Measurements from ENCODE around the gene HIPK2.

The HIPK2 gene

DNA sequence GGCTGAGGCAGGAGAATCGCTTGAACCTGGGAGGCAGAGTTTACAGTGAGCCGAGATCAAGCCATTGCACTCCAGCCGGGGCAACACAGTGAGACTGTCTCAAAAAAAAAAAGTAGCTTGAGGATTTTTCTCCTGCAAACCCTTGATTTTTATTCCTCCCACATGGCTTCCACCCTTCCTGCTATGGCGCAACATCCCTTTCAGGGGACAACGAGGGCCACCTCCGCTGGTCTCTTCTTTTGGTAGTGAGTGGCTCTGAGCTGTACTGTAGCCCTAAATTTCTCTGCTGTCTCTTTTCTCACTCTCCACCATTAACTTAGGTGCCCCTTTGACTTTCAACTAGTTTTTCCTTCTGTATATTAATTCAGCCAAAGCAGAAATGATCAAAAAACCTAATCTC, 113.4 kb downstream of the HIPK2 start:
- Histone ChIP-seq H3K9ac (ENCODE audit: low read depth, low read length) (no peak overlapping the region), H3K4me1 (ENCODE audit: insufficient read depth, low read length) (peaks cover 21% of the 10 kb centered on the region; the same call in 1 of the 2 replicates), H3K27me3 (ENCODE audit: insufficient read depth, low read length) (no peaks in the 10 kb centered on the region), H3K27ac (ENCODE audit: low read depth, low read length) (no peak overlapping the region), H3K36me3 (ENCODE audit: insufficient read depth, low read length) (no peaks in the 10 kb centered on the region), H3K4me3 (ENCODE audit: low read length) (no peak overlapping the region), H3K9me3 (ENCODE audit: insufficient read depth, low read depth, low read length) (no peaks in the 10 kb centered on the region)
- 98% methylated on average over 6 of the region's 6 CpGs for WGBS

DNA sequence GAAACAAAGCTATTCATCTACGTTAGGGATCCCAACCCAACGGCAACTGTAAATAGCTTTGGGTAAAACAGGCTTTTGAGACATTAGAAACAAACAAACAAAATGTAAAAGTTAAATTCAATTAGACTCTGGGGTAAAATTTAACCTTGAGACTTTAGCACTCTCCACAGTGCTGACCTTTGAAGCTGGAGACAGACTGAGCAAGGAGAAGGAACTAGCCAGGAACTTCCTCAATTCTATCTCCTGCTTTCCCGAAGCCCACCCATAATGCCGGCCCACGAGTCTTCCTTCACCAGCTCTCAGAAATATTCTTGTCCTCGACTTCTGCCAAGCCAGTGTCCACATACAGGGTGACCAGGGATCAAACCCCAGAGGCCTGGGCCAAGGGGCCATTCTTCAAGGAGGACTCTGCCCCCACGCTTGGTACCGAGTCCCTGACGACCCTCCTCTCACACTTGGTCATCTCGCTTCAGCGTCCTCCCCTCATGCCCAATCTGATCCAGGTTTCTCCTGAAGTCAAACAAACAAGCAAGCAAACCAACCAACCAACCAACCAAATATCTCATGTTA, 114.1 kb downstream of the HIPK2 start:
- Histone ChIP-seq H3K9me3 (ENCODE audit: insufficient read depth, low read depth, low read length) (no peaks in the 10 kb centered on the region), H3K9ac (ENCODE audit: low read depth, low read length) (no peak overlapping the region), H3K4me1 (ENCODE audit: insufficient read depth, low read length) (peaks cover 27% of the 10 kb centered on the region; the same call in 1 of the 2 replicates), H3K27me3 (ENCODE audit: insufficient read depth, low read length) (no peaks in the 10 kb centered on the region), H3K27ac (ENCODE audit: low read depth, low read length) (no peak overlapping the region), H3K4me3 (ENCODE audit: low read length) (no peak overlapping the region), H3K36me3 (ENCODE audit: insufficient read depth, low read length) (no peaks in the 10 kb centered on the region)
- 93% methylated on average over 10 of the region's 11 CpGs for WGBS

DNA sequence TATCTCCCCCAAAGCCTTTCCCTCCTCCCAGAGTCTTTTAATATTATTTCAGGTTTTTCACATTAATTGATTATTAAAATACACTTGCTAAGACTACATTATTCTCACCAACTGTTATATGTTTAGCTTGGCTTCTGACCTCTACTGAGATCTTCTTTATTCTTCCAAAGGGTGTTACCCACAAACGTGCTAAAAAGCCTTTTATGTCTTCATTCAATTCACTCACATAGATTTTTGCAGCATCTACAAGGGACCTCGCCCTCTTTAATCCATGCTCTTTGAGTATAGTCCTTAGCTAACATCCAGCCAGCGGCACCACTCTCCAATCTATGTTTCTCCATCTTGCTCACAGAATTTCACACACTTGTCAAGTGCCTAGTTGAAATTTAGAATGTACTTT, 115.9 kb downstream of the HIPK2 start:
- Histone ChIP-seq H3K9ac (ENCODE audit: low read depth, low read length) (no peak overlapping the region), H3K36me3 (ENCODE audit: insufficient read depth, low read length) (no peaks in the 10 kb centered on the region), H3K27me3 (ENCODE audit: insufficient read depth, low read length) (no peaks in the 10 kb centered on the region), H3K27ac (ENCODE audit: low read depth, low read length) (no peak overlapping the region), H3K9me3 (ENCODE audit: insufficient read depth, low read depth, low read length) (no peaks in the 10 kb centered on the region), H3K4me3 (ENCODE audit: low read length) (no peak overlapping the region), H3K4me1 (ENCODE audit: insufficient read depth, low read length) (peaks cover 31% of the 10 kb centered on the region; the same call in 1 of the 2 replicates)
- WGBS = 86% methylated on average over 3 of the region's 3 CpGs

DNA sequence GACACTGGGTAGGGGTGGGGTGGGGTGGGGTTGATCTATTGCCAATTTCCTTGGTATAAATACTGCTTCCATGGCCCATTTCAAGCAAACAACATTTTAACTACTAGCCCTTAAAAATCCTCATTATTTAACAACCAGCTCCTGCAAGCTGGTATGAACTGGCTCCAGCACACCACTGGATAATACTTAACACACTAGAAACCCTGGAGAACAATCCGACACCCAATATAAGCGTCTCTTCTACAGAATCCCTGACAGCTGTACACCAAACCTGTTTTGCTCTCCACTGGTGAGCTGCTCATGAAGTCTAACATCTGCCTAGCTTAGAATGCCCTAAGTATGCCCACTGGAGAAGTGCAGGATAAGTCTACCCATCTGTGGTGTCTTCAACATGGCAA, 116.8 kb downstream of the HIPK2 start:
- Histone ChIP-seq H3K4me3 (ENCODE audit: low read length) (no peak overlapping the region), H3K4me1 (ENCODE audit: insufficient read depth, low read length) (peaks cover 31% of the 10 kb centered on the region; the same call in 1 of the 2 replicates), H3K27me3 (ENCODE audit: insufficient read depth, low read length) (no peaks in the 10 kb centered on the region), H3K9ac (ENCODE audit: low read depth, low read length) (no peak overlapping the region), H3K9me3 (ENCODE audit: insufficient read depth, low read depth, low read length) (no peaks in the 10 kb centered on the region), H3K27ac (ENCODE audit: low read depth, low read length) (no peak overlapping the region), H3K36me3 (ENCODE audit: insufficient read depth, low read length) (no peaks in the 10 kb centered on the region)
- 99% methylated on average over 2 of the region's 2 CpGs for whole genome bisulfite sequencing

DNA sequence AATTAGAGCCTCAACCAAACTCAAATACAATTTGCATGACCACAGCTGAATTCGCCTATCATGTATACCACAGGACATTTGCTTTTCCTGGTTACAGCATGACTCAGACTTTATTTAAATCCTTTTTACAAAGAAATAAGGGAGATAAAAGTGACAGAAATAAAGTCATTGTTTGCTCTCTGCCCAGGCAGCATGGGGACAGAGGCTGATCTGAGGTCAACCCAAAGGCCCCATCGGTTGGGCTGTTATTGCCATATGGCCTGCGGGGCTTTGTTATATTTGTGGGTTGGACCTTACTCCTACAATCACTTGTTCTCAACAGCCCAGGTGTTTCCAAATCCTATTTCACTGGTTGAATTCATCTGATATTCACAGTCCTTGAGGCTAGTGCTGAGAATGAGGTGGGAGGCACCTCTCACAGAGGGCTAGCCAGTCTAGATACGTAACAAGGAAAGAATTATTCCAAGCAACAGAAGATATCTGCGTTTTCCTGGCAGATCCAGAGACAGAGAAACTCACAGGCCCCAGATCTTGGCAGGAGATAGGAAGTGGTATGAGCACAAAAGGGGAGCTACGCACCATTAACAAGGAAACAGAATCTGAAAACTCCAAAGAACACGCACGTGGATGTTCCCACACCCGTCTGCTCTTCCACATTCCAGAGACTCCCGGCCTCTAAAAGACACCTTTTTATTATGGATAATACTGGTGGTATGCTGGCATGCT, 117.3 kb downstream of the HIPK2 start:
- H3K9me3 ChIP-seq (ENCODE audit: insufficient read depth, low read depth, low read length) = no peaks in the 10 kb centered on the region
- peaks cover 31% of the 10 kb centered on the region; the same call in 1 of the 2 replicates for H3K4me1 ChIP-seq (ENCODE audit: insufficient read depth, low read length)
- H3K9ac ChIP-seq (ENCODE audit: low read depth, low read length) = no peak overlapping the region
- peak overlapping the region; percentile 75; the same call in 1 of the 2 replicates for H3K27ac ChIP-seq (ENCODE audit: low read depth, low read length)
- no peak overlapping the region for H3K4me3 ChIP-seq (ENCODE audit: low read length)
- WGBS = 64% methylated on average over 7 of the region's 10 CpGs
- H3K36me3 ChIP-seq (ENCODE audit: insufficient read depth, low read length) = no peaks in the 10 kb centered on the region
- no peaks in the 10 kb centered on the region for H3K27me3 ChIP-seq (ENCODE audit: insufficient read depth, low read length)

DNA sequence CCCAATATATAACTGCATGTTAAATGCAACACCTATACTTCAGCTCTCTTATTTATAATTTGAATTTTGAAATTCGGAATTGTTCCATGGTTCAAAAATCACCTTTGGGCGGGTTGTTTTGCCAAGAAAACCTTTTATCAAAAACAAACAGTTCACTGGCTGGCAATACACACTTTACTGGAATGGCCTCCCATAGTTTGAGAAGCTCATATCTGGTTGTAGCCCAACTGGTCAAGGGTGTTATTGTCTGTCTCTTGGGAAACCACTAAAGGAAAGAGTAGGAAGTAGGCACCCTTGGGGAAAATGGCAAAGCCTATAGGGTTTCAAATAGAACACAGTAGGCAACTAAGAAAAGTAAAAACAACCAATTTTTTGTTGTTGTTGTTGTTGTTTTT, 117.9 kb downstream of the HIPK2 start:
- Histone ChIP-seq H3K36me3 (ENCODE audit: insufficient read depth, low read length) (no peaks in the 10 kb centered on the region), H3K9me3 (ENCODE audit: insufficient read depth, low read depth, low read length) (no peaks in the 10 kb centered on the region), H3K4me1 (ENCODE audit: insufficient read depth, low read length) (peaks cover 31% of the 10 kb centered on the region; the same call in 1 of the 2 replicates), H3K4me3 (ENCODE audit: low read length) (no peak overlapping the region), H3K27ac (ENCODE audit: low read depth, low read length) (no peak overlapping the region), H3K27me3 (ENCODE audit: insufficient read depth, low read length) (no peaks in the 10 kb centered on the region), H3K9ac (ENCODE audit: low read depth, low read length) (no peak overlapping the region)
- 93% methylated on average over 2 of the region's 2 CpGs for WGBS

DNA sequence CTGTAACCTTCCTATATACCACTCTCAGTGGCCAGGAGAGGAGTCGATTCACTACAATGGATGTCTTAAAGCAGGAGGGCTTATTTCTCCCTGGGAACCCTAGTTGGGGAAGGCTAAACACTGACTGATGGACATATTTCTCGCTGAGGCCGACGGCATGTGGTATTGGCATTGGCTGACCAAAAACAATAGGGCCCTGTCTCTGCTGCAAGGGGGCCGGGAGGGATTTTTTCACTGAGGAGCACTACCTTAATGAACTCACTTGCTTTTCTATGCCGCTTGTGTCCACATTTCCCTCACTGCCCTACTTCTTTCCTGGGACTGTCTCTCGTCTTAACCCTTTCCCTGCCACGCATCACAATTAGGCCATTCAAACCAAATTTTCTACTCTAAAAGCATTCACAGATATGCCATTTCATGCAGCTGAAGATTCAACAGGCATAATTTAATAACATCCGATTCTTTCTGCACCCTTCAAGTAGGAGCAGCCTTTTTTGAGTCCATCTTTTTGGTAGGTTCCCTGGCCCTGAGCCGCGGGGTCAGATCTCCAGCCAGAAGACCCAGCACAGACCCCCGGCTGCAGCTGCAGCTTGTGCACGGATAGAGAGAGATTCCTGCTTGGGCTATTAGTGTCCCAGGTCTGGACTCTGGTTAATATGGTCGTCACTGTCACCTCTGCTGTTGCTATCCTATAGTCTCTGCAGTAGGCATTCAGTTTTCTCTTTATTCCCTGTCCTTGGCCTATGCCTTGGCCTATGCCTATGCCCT, 118.7 kb downstream of the HIPK2 start:
- no peaks in the 10 kb centered on the region for H3K36me3 ChIP-seq (ENCODE audit: insufficient read depth, low read length)
- H3K4me3 ChIP-seq (ENCODE audit: low read length) = no peak overlapping the region
- H3K4me1 ChIP-seq (ENCODE audit: insufficient read depth, low read length) = peaks cover 31% of the 10 kb centered on the region; the same call in 1 of the 2 replicates
- H3K9ac ChIP-seq (ENCODE audit: low read depth, low read length) = no peak overlapping the region
- no peak overlapping the region for H3K27ac ChIP-seq (ENCODE audit: low read depth, low read length)
- WGBS = 64% methylated on average over 14 of the region's 14 CpGs
- no peaks in the 10 kb centered on the region for H3K27me3 ChIP-seq (ENCODE audit: insufficient read depth, low read length)
- H3K9me3 ChIP-seq (ENCODE audit: insufficient read depth, low read depth, low read length) = no peaks in the 10 kb centered on the region

DNA sequence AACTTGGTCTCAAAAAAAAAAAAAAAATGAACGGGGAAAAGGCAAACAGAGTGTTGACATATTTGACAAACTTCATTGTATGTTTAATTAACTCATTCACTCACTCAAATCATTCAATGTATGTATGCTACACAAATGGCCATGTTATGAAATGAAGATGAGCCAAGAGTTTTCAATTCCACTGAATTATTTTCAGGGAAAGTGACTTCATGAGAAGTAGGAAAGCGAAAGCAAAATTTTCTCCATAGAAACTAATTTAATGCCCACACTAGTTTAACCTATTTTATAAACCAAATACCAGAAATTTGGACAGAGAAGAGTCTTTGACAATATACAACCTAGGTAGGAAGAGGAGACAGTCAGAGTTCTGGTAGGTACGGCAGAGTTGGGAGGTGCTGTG, 119.5 kb downstream of the HIPK2 start:
- whole genome bisulfite sequencing = 100% methylated on average over 1 of the region's 3 CpGs
- Histone ChIP-seq H3K27ac (ENCODE audit: low read depth, low read length) (no peak overlapping the region), H3K9me3 (ENCODE audit: insufficient read depth, low read depth, low read length) (no peaks in the 10 kb centered on the region), H3K36me3 (ENCODE audit: insufficient read depth, low read length) (no peaks in the 10 kb centered on the region), H3K27me3 (ENCODE audit: insufficient read depth, low read length) (no peaks in the 10 kb centered on the region), H3K4me3 (ENCODE audit: low read length) (no peak overlapping the region), H3K4me1 (ENCODE audit: insufficient read depth, low read length) (peaks cover 31% of the 10 kb centered on the region; the same call in 1 of the 2 replicates), H3K9ac (ENCODE audit: low read depth, low read length) (no peak overlapping the region)

DNA sequence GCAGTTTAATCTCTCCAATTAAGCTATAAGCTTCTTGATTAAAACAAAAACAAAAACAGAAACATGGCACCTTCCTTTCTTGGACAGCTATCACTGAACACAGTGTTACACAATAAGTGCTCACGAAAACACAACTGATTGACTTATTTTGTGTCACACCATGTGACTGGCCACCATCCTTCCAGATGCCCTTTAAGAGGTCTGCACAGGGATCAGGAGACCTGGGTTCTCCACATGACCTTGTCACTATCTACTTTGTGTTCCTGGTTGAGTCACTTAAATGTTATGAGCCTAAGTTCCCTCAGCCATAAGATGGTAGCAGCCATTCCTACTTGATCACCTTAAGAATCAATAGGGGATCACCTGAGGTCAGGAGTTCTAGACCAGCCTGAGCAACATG, 120.1 kb downstream of the HIPK2 start:
- H3K27me3 ChIP-seq (ENCODE audit: insufficient read depth, low read length) = no peaks in the 10 kb centered on the region
- no peak overlapping the region for H3K4me3 ChIP-seq (ENCODE audit: low read length)
- no peaks in the 10 kb centered on the region for H3K36me3 ChIP-seq (ENCODE audit: insufficient read depth, low read length)
- H3K9me3 ChIP-seq (ENCODE audit: insufficient read depth, low read depth, low read length) = no peaks in the 10 kb centered on the region
- H3K27ac ChIP-seq (ENCODE audit: low read depth, low read length) = no peak overlapping the region
- WGBS = 89% methylated on average over 1 of the region's 1 CpG
- no peak overlapping the region for H3K9ac ChIP-seq (ENCODE audit: low read depth, low read length)
- H3K4me1 ChIP-seq (ENCODE audit: insufficient read depth, low read length) = peaks cover 31% of the 10 kb centered on the region; the same call in 1 of the 2 replicates

DNA sequence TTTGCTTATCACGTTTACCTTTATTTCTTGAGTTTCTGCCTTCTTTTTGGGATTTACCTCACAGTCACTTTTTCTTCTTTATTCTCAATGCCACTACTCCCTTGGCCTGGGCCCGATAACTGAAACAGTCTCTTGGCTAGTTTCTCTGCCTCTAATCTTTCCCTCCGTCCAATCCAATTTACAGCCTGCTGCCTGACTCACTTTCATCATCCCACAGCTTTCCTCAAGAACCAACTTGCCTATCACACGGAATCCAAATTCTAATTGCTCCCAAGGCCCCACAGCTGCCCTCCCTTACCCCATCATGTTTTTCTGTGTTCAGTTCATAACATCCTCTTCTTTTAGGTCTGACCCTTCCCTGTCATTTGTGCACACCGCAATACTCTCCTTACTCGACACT, 121.4 kb downstream of the HIPK2 start:
- no peak overlapping the region for H3K27ac ChIP-seq (ENCODE audit: low read depth, low read length)
- peaks cover 41% of the 10 kb centered on the region for H3K4me1 ChIP-seq (ENCODE audit: insufficient read depth, low read length)
- no peak overlapping the region for H3K9ac ChIP-seq (ENCODE audit: low read depth, low read length)
- H3K36me3 ChIP-seq (ENCODE audit: insufficient read depth, low read length) = no peaks in the 10 kb centered on the region
- no peak overlapping the region for H3K4me3 ChIP-seq (ENCODE audit: low read length)
- 92% methylated on average over 6 of the region's 6 CpGs for WGBS
- H3K27me3 ChIP-seq (ENCODE audit: insufficient read depth, low read length) = no peaks in the 10 kb centered on the region
- no peaks in the 10 kb centered on the region for H3K9me3 ChIP-seq (ENCODE audit: insufficient read depth, low read depth, low read length)

DNA sequence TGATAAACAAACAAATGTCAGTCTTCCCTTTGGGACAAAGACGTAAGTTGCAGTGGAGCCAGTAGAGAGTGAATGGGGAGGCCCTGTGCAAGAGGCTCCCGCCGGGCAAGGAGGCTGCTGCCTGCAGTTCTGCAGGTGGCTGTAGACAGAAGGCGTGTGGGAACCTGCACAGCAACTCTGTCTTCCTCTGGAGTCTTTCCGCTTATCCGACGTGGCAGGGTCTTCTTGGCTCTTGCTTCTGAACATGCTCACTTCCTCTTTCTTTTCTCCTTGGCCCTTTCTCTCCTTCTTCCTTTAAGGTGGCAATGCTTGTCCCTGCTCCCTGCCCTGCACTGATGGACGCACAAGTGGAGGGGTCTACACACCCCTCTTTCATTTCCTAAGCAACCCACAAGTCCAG, 122.5 kb downstream of the HIPK2 start:
- H3K4me3 ChIP-seq (ENCODE audit: low read length) = no peak overlapping the region
- H3K9me3 ChIP-seq (ENCODE audit: insufficient read depth, low read depth, low read length) = no peaks in the 10 kb centered on the region
- 93% methylated on average over 8 of the region's 8 CpGs for WGBS
- peaks cover 30% of the 10 kb centered on the region for H3K4me1 ChIP-seq (ENCODE audit: insufficient read depth, low read length)
- H3K27me3 ChIP-seq (ENCODE audit: insufficient read depth, low read length) = no peaks in the 10 kb centered on the region
- H3K36me3 ChIP-seq (ENCODE audit: insufficient read depth, low read length) = no peaks in the 10 kb centered on the region
- no peak overlapping the region for H3K9ac ChIP-seq (ENCODE audit: low read depth, low read length)
- H3K27ac ChIP-seq (ENCODE audit: low read depth, low read length) = no peak overlapping the region
